ENCODE measurements around the gene ACAD11.

Gene ACAD11

GRCh38 chr3:132598181-132598580 lies 61.4 kb downstream of the ACAD11 start:
- H3K27ac ChIP-seq (ENCODE audit: low read depth, low read length) = no peak overlapping the region
- no peak overlapping the region for H3K9ac ChIP-seq (ENCODE audit: low read length)
- H3K9me3 ChIP-seq (ENCODE audit: low read length) = no peaks in the 10 kb centered on the region
- no peaks in the 10 kb centered on the region for H3K27me3 ChIP-seq (ENCODE audit: control insufficient read depth in 1 of 2, insufficient read depth in 2 of 2, low read length in 2 of 2)
- H3K4me3 ChIP-seq (ENCODE audit: low read depth in 1 of 2, low read length in 2 of 2) = no peak overlapping the region
- H3K4me1 ChIP-seq (ENCODE audit: insufficient read depth, low read length) = no peaks in the 10 kb centered on the region
- peaks cover 5% of the 10 kb centered on the region for H3K36me3 ChIP-seq (ENCODE audit: insufficient read depth, low read length)

- no peaks in the 10 kb centered on the region for H3K9me3 ChIP-seq (ENCODE audit: low read length)
- H3K27me3 ChIP-seq (ENCODE audit: control insufficient read depth in 1 of 2, insufficient read depth in 2 of 2, low read length in 2 of 2) = no peaks in the 10 kb centered on the region
- peaks cover under 1% of the 10 kb centered on the region for H3K36me3 ChIP-seq (ENCODE audit: insufficient read depth, low read length)
- H3K27ac ChIP-seq (ENCODE audit: low read depth, low read length) = no peak overlapping the region
- no peak overlapping the region for H3K9ac ChIP-seq (ENCODE audit: low read length)
- no peaks in the 10 kb centered on the region for H3K4me1 ChIP-seq (ENCODE audit: insufficient read depth, low read length)
- no peak overlapping the region for H3K4me3 ChIP-seq (ENCODE audit: low read depth in 1 of 2, low read length in 2 of 2)
Observed at GRCh38 chr3:132597660-132598059, 61.9 kb downstream of the ACAD11 start.

- no peak within 1 kb of the TSS for H3K27ac ChIP-seq (ENCODE audit: low read depth, low read length)
- no peak within 1 kb of the TSS for H3K9ac ChIP-seq (ENCODE audit: low read length)
- H3K4me3 ChIP-seq (ENCODE audit: low read depth in 1 of 2, low read length in 2 of 2) = no peak within 1 kb of the TSS
Observed at GRCh38 chr3:132596816-132597433, 62.7 kb downstream of the ACAD11 start, which contains the start of gene ACKR4. ACKR4 (plus strand) TSS chr3:132597270; CDS start chr3:132600398, 3,128 bp downstream.

GRCh38 chr3:132596326-132596725 lies 63.3 kb downstream of the ACAD11 start:
- Histone ChIP-seq H3K36me3 (ENCODE audit: insufficient read depth, low read length) (no peaks in the 10 kb centered on the region), H3K9ac (ENCODE audit: low read length) (no peak overlapping the region), H3K27me3 (ENCODE audit: control insufficient read depth in 1 of 2, insufficient read depth in 2 of 2, low read length in 2 of 2) (no peaks in the 10 kb centered on the region), H3K27ac (ENCODE audit: low read depth, low read length) (no peak overlapping the region), H3K4me1 (ENCODE audit: insufficient read depth, low read length) (no peaks in the 10 kb centered on the region), H3K9me3 (ENCODE audit: low read length) (no peaks in the 10 kb centered on the region), H3K4me3 (ENCODE audit: low read depth in 1 of 2, low read length in 2 of 2) (no peak overlapping the region)

More at GRCh38 chr3:132596816-132597433, 62.7 kb downstream of the ACAD11 start, which contains the start of gene ACKR4:
- Histone ChIP-seq H3K36me3 (ENCODE audit: insufficient read depth, low read length) (no peaks in the 10 kb centered on the region), H3K9me3 (ENCODE audit: low read length) (no peaks in the 10 kb centered on the region), H3K27me3 (ENCODE audit: control insufficient read depth in 1 of 2, insufficient read depth in 2 of 2, low read length in 2 of 2) (no peaks in the 10 kb centered on the region), H3K4me1 (ENCODE audit: insufficient read depth, low read length) (no peaks in the 10 kb centered on the region)

GRCh38 chr3:132595014-132595413 lies 64.6 kb downstream of the ACAD11 start:
- H3K9me3 ChIP-seq (ENCODE audit: low read length) = no peaks in the 10 kb centered on the region
- H3K9ac ChIP-seq (ENCODE audit: low read length) = no peak overlapping the region
- no peak overlapping the region for H3K27ac ChIP-seq (ENCODE audit: low read depth, low read length)
- no peaks in the 10 kb centered on the region for H3K36me3 ChIP-seq (ENCODE audit: insufficient read depth, low read length)
- no peaks in the 10 kb centered on the region for H3K27me3 ChIP-seq (ENCODE audit: control insufficient read depth in 1 of 2, insufficient read depth in 2 of 2, low read length in 2 of 2)
- H3K4me1 ChIP-seq (ENCODE audit: insufficient read depth, low read length) = no peaks in the 10 kb centered on the region
- no peak overlapping the region for H3K4me3 ChIP-seq (ENCODE audit: low read depth in 1 of 2, low read length in 2 of 2)

GRCh38 chr3:132594498-132594897 lies 65.1 kb downstream of the ACAD11 start:
- H3K27me3 ChIP-seq (ENCODE audit: control insufficient read depth in 1 of 2, insufficient read depth in 2 of 2, low read length in 2 of 2) = no peaks in the 10 kb centered on the region
- H3K9me3 ChIP-seq (ENCODE audit: low read length) = no peaks in the 10 kb centered on the region
- H3K27ac ChIP-seq (ENCODE audit: low read depth, low read length) = no peak overlapping the region
- H3K9ac ChIP-seq (ENCODE audit: low read length) = no peak overlapping the region
- no peak overlapping the region for H3K4me3 ChIP-seq (ENCODE audit: low read depth in 1 of 2, low read length in 2 of 2)
- H3K36me3 ChIP-seq (ENCODE audit: insufficient read depth, low read length) = no peaks in the 10 kb centered on the region
- H3K4me1 ChIP-seq (ENCODE audit: insufficient read depth, low read length) = no peaks in the 10 kb centered on the region

GRCh38 chr3:132593947-132594323 lies 65.7 kb downstream of the ACAD11 start:
- H3K36me3 ChIP-seq (ENCODE audit: insufficient read depth, low read length) = no peaks in the 10 kb centered on the region
- H3K9ac ChIP-seq (ENCODE audit: low read length) = no peak overlapping the region
- no peak overlapping the region for H3K4me3 ChIP-seq (ENCODE audit: low read depth in 1 of 2, low read length in 2 of 2)
- no peaks in the 10 kb centered on the region for H3K4me1 ChIP-seq (ENCODE audit: insufficient read depth, low read length)
- no peaks in the 10 kb centered on the region for H3K27me3 ChIP-seq (ENCODE audit: control insufficient read depth in 1 of 2, insufficient read depth in 2 of 2, low read length in 2 of 2)
- H3K27ac ChIP-seq (ENCODE audit: low read depth, low read length) = no peak overlapping the region
- H3K9me3 ChIP-seq (ENCODE audit: low read length) = no peaks in the 10 kb centered on the region

- Histone ChIP-seq H3K27me3 (ENCODE audit: control insufficient read depth in 1 of 2, insufficient read depth in 2 of 2, low read length in 2 of 2) (no peaks in the 10 kb centered on the region), H3K36me3 (ENCODE audit: insufficient read depth, low read length) (no peaks in the 10 kb centered on the region), H3K9me3 (ENCODE audit: low read length) (no peaks in the 10 kb centered on the region), H3K27ac (ENCODE audit: low read depth, low read length) (no peak overlapping the region), H3K9ac (ENCODE audit: low read length) (no peak overlapping the region), H3K4me1 (ENCODE audit: insufficient read depth, low read length) (no peaks in the 10 kb centered on the region), H3K4me3 (ENCODE audit: low read depth in 1 of 2, low read length in 2 of 2) (no peak overlapping the region)
Observed at GRCh38 chr3:132593241-132593946, 66.2 kb downstream of the ACAD11 start.

GRCh38 chr3:132592216-132592615 lies 67.4 kb downstream of the ACAD11 start:
- Histone ChIP-seq H3K9ac (ENCODE audit: low read length) (no peak overlapping the region), H3K36me3 (ENCODE audit: insufficient read depth, low read length) (no peaks in the 10 kb centered on the region), H3K4me3 (ENCODE audit: low read depth in 1 of 2, low read length in 2 of 2) (no peak overlapping the region), H3K27me3 (ENCODE audit: control insufficient read depth in 1 of 2, insufficient read depth in 2 of 2, low read length in 2 of 2) (no peaks in the 10 kb centered on the region), H3K4me1 (ENCODE audit: insufficient read depth, low read length) (no peaks in the 10 kb centered on the region), H3K9me3 (ENCODE audit: low read length) (no peaks in the 10 kb centered on the region), H3K27ac (ENCODE audit: low read depth, low read length) (peak overlapping the region; percentile 12)

GRCh38 chr3:132587401-132587800 lies 72.2 kb downstream of the ACAD11 start:
- Histone ChIP-seq H3K27ac (ENCODE audit: low read depth, low read length) (no peak overlapping the region), H3K9me3 (ENCODE audit: low read length) (no peaks in the 10 kb centered on the region), H3K4me1 (ENCODE audit: insufficient read depth, low read length) (no peaks in the 10 kb centered on the region), H3K4me3 (ENCODE audit: low read depth in 1 of 2, low read length in 2 of 2) (no peak overlapping the region), H3K9ac (ENCODE audit: low read length) (no peak overlapping the region), H3K27me3 (ENCODE audit: control insufficient read depth in 1 of 2, insufficient read depth in 2 of 2, low read length in 2 of 2) (no peaks in the 10 kb centered on the region), H3K36me3 (ENCODE audit: insufficient read depth, low read length) (no peaks in the 10 kb centered on the region)

GRCh38 chr3:132573797-132574211 lies 85.8 kb downstream of the ACAD11 start:
- H3K4me1 ChIP-seq (ENCODE audit: insufficient read depth, low read length) = peaks cover 8% of the 10 kb centered on the region
- H3K4me3 ChIP-seq (ENCODE audit: low read depth in 1 of 2, low read length in 2 of 2) = no peak overlapping the region
- H3K36me3 ChIP-seq (ENCODE audit: insufficient read depth, low read length) = peaks cover 8% of the 10 kb centered on the region
- no peaks in the 10 kb centered on the region for H3K27me3 ChIP-seq (ENCODE audit: control insufficient read depth in 1 of 2, insufficient read depth in 2 of 2, low read length in 2 of 2)
- H3K9me3 ChIP-seq (ENCODE audit: low read length) = no peaks in the 10 kb centered on the region
- H3K27ac ChIP-seq (ENCODE audit: low read depth, low read length) = no peak overlapping the region
- H3K9ac ChIP-seq (ENCODE audit: low read length) = no peak overlapping the region

- H3K4me1 ChIP-seq (ENCODE audit: insufficient read depth, low read length) = peaks cover 8% of the 10 kb centered on the region
- no peak overlapping the region for H3K9ac ChIP-seq (ENCODE audit: low read length)
- H3K36me3 ChIP-seq (ENCODE audit: insufficient read depth, low read length) = no peaks in the 10 kb centered on the region
- H3K4me3 ChIP-seq (ENCODE audit: low read depth in 1 of 2, low read length in 2 of 2) = no peak overlapping the region
- H3K9me3 ChIP-seq (ENCODE audit: low read length) = no peaks in the 10 kb centered on the region
- H3K27ac ChIP-seq (ENCODE audit: low read depth, low read length) = no peak overlapping the region
- no peaks in the 10 kb centered on the region for H3K27me3 ChIP-seq (ENCODE audit: control insufficient read depth in 1 of 2, insufficient read depth in 2 of 2, low read length in 2 of 2)
Observed at GRCh38 chr3:132570016-132570415, 89.6 kb downstream of the ACAD11 start.
